ENCODE measurements around the gene RNF8.
"Not testable (repeated sequence)": the region's sequence is repeated elsewhere in the genome, so short reads cannot be mapped to it uniquely, and the experiment has no call there.

RNF8 gene

DNA sequence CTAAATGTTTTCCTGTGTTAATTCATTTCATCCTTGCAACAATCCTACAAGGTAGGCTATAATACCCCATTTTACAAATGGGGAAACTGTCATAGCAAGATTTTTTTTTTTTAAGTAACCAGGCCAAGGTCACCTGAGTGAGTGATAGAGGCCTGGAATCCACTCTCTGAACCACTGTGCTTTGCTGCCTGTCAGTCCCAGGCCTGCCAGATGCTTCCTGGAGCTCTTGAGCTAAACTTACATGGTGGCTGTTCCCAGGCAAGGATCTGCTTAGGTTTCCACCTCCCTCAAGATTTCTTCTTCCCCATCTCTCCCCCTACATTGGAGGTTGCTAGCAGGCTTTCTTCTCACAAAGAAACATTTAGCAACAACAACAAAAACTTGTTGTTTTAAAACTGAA is 32.7 kb upstream of the RNF8 start:
- DNase-seq: no peak

- DNase-seq: no peak
These were observed 32.0 kb upstream of the RNF8 start for GRCh38 chr6:37321516-37322415.

GRCh38 chr6:37323580-37323979 is 30.2 kb upstream of the RNF8 start:
- DNase-seq: peak in 5 of 58 donors; percentile 8 to 34 (median 16)

DNA sequence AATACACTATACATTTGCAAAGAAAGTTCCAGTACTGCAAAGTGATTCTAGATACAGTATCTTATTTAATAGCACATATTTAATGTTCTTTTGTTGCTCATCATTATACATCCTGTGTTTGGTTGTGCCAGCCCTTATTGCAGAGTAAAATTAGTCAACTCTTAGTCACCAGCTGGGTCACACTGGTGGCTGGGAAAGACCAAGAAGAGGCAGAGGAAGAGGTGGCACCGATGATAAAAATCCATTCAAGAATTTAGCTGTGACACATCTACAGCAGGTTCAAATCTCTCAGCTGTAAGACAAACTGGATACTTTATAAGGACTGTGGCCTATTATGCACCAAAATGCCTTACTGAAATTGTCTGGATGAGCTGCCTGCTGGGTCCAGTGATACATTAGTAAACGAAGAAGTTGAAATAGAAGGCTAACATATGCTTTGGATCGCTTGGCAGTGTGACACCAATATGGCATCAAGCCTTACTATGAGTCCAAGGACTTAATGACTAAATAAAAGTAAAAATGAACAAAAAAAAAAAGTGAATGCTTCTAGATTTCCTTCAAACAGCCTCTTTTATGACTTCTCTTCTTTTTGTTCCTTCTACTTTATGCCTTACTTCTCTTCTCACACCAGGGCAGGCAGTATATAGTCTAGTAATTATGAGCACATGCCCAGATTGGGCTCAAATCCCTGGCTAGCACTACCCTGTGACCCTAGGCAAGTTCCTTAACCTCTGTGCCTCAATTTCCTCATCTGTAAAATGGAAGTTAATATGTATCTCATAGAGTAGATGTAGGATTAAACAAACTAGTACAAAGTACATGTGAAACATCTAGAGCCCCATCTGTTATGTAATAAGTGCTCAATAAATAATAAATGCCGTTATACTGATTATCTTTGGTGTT is 29.4 kb upstream of the RNF8 start:
- no peak for DNase-seq

DNA sequence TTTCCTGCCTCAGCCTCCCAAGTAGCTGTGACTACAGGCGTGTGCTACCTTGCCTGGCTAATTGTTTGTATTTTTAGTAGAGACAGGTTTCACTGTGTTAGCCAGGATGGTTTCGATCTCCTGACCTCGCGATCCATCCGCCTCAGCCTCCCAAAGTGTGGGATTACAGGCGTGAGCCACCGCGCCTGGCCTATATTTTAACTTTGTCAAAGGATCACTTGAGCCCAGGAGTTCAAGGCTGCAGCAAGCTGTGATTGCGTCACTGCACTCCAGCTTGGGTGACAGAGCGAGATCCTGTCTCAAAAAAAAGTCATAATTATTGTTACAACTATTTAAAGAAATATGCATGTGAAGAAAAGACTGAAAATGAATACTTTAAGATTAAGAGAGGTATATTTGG is 23.4 kb upstream of the RNF8 start:
- not testable (repeated sequence) for DNase-seq

DNA sequence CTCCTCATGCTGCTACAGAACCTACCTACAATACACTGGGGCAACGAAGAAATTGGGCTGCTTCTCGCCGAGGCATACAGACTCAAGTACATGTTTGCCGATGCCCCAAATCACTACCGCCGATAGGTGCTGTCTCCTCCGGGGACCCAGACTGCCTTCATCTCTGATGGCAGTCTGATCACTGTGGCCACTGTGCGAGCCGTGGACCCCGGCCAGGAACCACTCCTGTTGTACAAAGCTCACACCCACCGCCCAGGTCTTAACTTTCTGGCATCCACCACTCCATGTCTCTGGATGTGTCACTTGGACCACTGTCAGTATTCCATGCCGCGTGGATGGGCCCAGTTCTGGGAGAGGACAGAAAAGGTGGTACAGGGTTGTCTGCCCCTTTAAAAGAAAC is 22.7 kb upstream of the RNF8 start:
- no peak for DNase-seq

- no peak for DNase-seq
These were observed 20.9 kb upstream of the RNF8 start for GRCh38 chr6:37332894-37333293.

- no peak for DNase-seq
These were observed 19.7 kb upstream of the RNF8 start for GRCh38 chr6:37334047-37334446.

DNA sequence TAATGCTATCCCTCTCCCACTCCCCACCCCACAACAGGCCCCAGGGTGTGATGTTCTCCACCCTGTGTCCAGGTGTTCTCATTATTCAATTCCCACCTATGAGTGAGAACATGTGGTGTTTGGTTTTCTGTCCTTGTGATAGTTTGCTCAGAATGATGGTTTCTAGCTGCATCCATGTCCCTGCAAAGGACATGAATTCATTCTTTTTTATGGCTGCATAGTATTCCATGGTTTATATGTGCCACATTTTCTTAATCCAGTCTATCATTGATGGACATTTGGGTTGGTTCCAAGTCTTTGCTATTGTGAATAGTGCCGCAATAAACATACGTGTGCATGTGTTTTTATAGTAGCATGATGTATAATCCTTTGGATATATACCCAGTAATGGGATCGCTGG is 15.5 kb upstream of the RNF8 start:
- DNase-seq: not testable (repeated sequence)

- DNase-seq: no peak
These were observed 15.0 kb upstream of the RNF8 start for GRCh38 chr6:37338745-37339255.

DNA sequence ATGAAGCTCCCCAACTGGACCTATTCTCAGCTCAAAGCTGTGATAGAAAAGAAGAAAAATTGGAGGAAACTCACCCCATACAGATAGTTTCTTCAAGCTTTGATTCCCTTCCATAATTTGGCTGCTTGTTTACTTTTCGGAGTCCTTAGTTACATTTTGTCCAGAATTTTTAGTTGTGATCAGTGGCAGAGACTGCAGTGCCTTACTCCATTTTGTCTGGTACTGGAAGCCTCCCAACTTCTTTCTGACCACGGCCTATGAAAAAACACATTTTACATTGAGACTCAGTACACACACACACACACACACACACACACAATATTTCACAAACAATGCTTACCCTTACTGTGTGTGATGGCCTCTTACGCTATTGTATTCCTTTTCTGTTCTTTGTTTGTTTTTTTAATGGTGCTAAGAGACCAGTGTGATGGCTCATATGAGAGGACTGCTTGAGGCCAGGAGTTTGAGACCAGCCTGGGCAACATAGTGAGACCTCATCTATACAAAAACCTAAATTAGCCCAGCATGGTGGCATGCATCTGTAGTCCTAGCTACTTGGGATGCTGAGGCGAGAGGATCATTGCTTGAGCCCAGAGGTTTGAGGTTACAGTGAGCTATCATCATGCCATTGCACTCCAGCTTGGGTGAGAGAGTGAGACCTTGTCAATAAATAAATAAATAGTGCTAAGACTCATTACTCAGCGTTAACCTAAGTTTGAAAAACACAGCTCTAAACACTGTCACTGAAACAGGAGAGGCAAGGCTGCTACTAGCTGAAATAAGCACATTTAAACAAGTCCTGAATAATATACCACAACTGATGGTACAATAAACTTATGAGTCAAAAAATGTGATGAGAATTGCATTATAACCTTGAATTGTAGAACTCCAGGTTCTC is 13.8 kb upstream of the RNF8 start:
- no peak for DNase-seq

DNA sequence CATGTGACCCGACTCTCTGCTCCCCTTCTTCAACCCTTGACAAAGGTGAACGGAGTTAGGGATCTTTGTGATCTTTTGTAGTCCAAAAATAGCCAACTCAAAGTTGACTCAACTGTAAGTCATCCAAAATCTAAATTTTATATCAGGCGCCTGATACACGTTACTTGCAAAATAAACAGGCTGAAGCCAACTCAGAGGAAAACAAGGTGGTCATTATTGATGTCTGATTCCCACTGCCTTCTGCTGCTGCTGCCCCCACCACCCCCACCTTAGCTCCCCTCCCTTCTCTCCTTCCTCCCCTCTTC is 13.2 kb upstream of the RNF8 start:
- no peak for DNase-seq

DNA sequence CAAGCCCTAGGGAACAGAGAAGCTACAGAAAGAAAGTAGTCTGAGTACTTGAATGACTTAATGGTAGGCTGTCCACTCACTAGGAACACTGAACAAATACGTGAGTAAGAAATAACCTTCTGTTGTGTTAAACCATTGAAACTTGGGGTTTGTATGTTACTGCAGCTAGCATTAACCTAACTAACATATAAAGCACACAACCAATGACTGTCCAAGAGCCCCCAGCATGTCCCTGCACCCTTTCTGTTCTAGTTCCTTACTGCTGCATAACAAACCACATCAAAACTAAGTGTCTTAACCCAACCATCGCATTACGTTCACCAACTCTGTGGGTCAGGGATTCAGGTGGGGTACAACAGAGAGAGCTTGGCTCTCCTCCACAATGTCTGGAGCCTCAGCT is 10.5 kb upstream of the RNF8 start:
- no peak for DNase-seq

- DNase-seq: no peak
These were observed 9.5 kb upstream of the RNF8 start for GRCh38 chr6:37344308-37344707.

GRCh38 chr6:37345804-37346203 is 8.0 kb upstream of the RNF8 start:
- DNase-seq: not testable (repeated sequence)

DNA sequence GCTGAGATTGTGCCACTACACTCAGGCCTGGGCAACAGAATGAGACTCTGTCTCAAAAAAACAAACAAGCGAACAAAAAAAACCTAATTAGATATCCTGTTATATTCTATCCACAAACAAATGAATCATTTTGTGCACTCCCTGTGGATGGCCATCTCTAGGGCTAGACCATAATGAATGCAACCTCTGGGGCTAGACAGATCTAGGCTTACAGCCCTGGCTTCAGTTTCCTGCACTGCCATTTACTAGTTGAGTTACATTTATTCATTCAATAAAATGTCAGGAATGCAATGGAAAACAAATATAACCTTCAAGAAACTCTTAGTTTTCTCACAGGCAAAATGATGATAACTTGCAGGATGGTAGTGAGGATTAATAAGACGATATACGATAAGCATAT is 6.6 kb upstream of the RNF8 start:
- no peak for DNase-seq

- DNase-seq: no peak
These were observed 6.1 kb upstream of the RNF8 start for GRCh38 chr6:37347670-37348111.

- no peak for DNase-seq
These were observed 2.8 kb upstream of the RNF8 start for GRCh38 chr6:37351027-37351426.

GRCh38 chr6:37352384-37352783 is 1.4 kb upstream of the RNF8 start:
- DNase-seq: no peak

GRCh38 chr6:37354526-37355384 is 972 bp downstream of the RNF8 start:
- DNase-seq: peak in 21 of 58 donors; percentile 6 to 51 (median 30)
